Measurements from ENCODE around the gene TOMM22. TPM values are rescaled to one million over a fixed set of nuclear protein-coding genes. Genes with fewer than 3 reads are reported as not detected.

The TOMM22 gene
- polyA plus RNA-seq, 2 of the 4 experiments (the other 2 are of a cell fraction): 63.2 to 68.4 TPM

- no peak overlapping the region for H3K4me3 ChIP-seq
- ATAC-seq (no peak), DNase-seq (ENCODE audit: low read depth in 1 of 2, low spot score in 1 of 2) (no peak), FAIRE-seq (no peak)
- H3K4me1 ChIP-seq: peaks cover 13% of the 10 kb centered on the region; the same call in 2 of the 3 replicates
- no peaks in the 10 kb centered on the region for H3K9me3 ChIP-seq
- WGBS (ENCODE audit: missing lambda C conversion rate): 95% methylated on average over 3 of the region's 3 CpGs
- no peak overlapping the region for H3K4me2 ChIP-seq
- TF ChIP-seq RCOR1 (IDR thresholded peaks at IDR 0.05; ENCODE audit: low read depth, low read length): no peak
- TF ChIP-seq HOXA7 (CRISPR knock-in tag; IDR thresholded peaks at IDR 0.05): no peak
- no peak for TF ChIP-seq HEYL (CRISPR knock-in tag; IDR thresholded peaks at IDR 0.05)
- TF ChIP-seq TP53 (CRISPR knock-in tag; IDR thresholded peaks at IDR 0.05): no peak
- TF ChIP-seq E2F6 (IDR thresholded peaks at IDR 0.05; ENCODE audit: borderline replicate concordance, low read depth): no peak
- TF ChIP-seq MAZ (IDR thresholded peaks at IDR 0.05; ENCODE audit: borderline replicate concordance, low read depth, low read length): no peak
- no peak for TF ChIP-seq RAD21 (conservative IDR thresholded peaks at IDR 0.05 in 1 of 2, IDR thresholded peaks at IDR 0.05 in 1 of 2)
- no peak for TF ChIP-seq RFX5 (IDR thresholded peaks at IDR 0.05)
- no peak for TF ChIP-seq ZSCAN20 (CRISPR knock-in tag; IDR thresholded peaks at IDR 0.05)
- no peak for TF ChIP-seq FOSB (CRISPR knock-in tag; IDR thresholded peaks at IDR 0.05)
- no peak for TF ChIP-seq HDAC2 (IDR thresholded peaks at IDR 0.05)
- ChIA-PET POLR2A (no interaction called here), CTCF (interaction anchor here (0.7 to 1.3 kb wide), 2 partner anchors 15 to 295 kb away, joined by 3 to 7 read pairs; no protein-coding TSS in a partner anchor)
- no peak overlapping the region for H3K27ac ChIP-seq
Observed at GRCh38 chr22:38710351-38710750, 28.6 kb downstream of the TOMM22 start.

GRCh38 chr22:38710866-38711265 is 29.1 kb downstream of the TOMM22 start:
- Histone ChIP-seq H3K9me3 (no peaks in the 10 kb centered on the region), H3K4me1 (peaks cover 13% of the 10 kb centered on the region; the same call in 2 of the 3 replicates), H3K27ac (no peak overlapping the region), H3K4me2 (no peak overlapping the region), H3K4me3 (no peak overlapping the region)
- ChIA-PET POLR2A (no interaction called here), CTCF (interaction anchor here (0.7 kb wide), 1 partner anchor 295 kb away, joined by 3 read pairs; no protein-coding TSS in a partner anchor)
- no peak for FAIRE-seq
- no peak for DNase-seq (ENCODE audit: low read depth in 1 of 2, low spot score in 1 of 2)
- no peak for TF ChIP-seq TP53 (CRISPR knock-in tag; IDR thresholded peaks at IDR 0.05)
- no peak for TF ChIP-seq JUNB (IDR thresholded peaks at IDR 0.05)
- no peak for TF ChIP-seq RARB (CRISPR knock-in tag; IDR thresholded peaks at IDR 0.05)
- no peak for TF ChIP-seq HES2 (IDR thresholded peaks at IDR 0.05)
- no peak for TF ChIP-seq ESRRA (IDR thresholded peaks at IDR 0.05; ENCODE audit: borderline replicate concordance, low read length)
- TF ChIP-seq EHF (CRISPR knock-in tag; IDR thresholded peaks at IDR 0.05): no peak
- TF ChIP-seq FOSB (CRISPR knock-in tag; IDR thresholded peaks at IDR 0.05): no peak
- no peak for TF ChIP-seq KDM1A (IDR thresholded peaks at IDR 0.05; ENCODE audit: low read depth)
- no peak for TF ChIP-seq CBX8 (IDR thresholded peaks at IDR 0.05)
- TF ChIP-seq PHF8 (IDR thresholded peaks at IDR 0.05; ENCODE audit: borderline replicate concordance, low read depth): no peak
- TF ChIP-seq CTCF (IDR thresholded peaks at IDR 0.05): no peak
- TF ChIP-seq NPAS2 (CRISPR knock-in tag; IDR thresholded peaks at IDR 0.05; ENCODE audit: borderline replicate concordance): no peak
- no peak for ATAC-seq
- WGBS (ENCODE audit: missing lambda C conversion rate): 67% methylated on average over 3 of the region's 3 CpGs

- 93% methylated on average over 11 of the region's 11 CpGs for WGBS (ENCODE audit: missing lambda C conversion rate)
- no peak for FAIRE-seq
- H3K9me3 ChIP-seq: no peaks in the 10 kb centered on the region
- H3K4me1 ChIP-seq: peaks cover 5% of the 10 kb centered on the region; the same call in 2 of the 3 replicates
- CTCF ChIA-PET: interaction anchor here (1.1 to 1.4 kb wide), 2 partner anchors 12 to 56 kb away, joined by 4 read pairs; no protein-coding TSS in a partner anchor
- POLR2A ChIA-PET: no interaction called here
- ATAC-seq: no peak
- no peak overlapping the region for H3K4me3 ChIP-seq
- H3K27ac ChIP-seq: no peak overlapping the region
- no peak for DNase-seq (ENCODE audit: low read depth in 1 of 2, low spot score in 1 of 2)
- H3K4me2 ChIP-seq: no peak overlapping the region
- TF ChIP-seq KDM5A (IDR thresholded peaks at IDR 0.05) (no peak), KDM1A (IDR thresholded peaks at IDR 0.05; ENCODE audit: low read depth) (no peak), ATOH8 (CRISPR knock-in tag; IDR thresholded peaks at IDR 0.05; ENCODE audit: low read depth) (no peak), FOXS1 (CRISPR knock-in tag; IDR thresholded peaks at IDR 0.05) (no peak), MAX (IDR thresholded peaks at IDR 0.05) (no peak), SMC3 (IDR thresholded peaks at IDR 0.05) (no peak), NR3C1 (IDR thresholded peaks at IDR 0.05) (no peak), CHD2 (IDR thresholded peaks at IDR 0.05; ENCODE audit: low read length, partially characterized antibody) (no peak)
Observed at GRCh38 chr22:38712486-38713207, 30.9 kb downstream of the TOMM22 start.

Data from A549 (cell line).